GM21360 (cell line): Measurements from ENCODE around the gene POP4.
"Not testable (repeated sequence)": the region's sequence is repeated elsewhere in the genome, so short reads cannot be mapped to it uniquely, and the experiment has no call there.

Experiments
- ATAC-seq: cut with Tn5 transposase; IDR thresholded peaks from one replicate; pipeline ENCODE4 v1.9.1; 2021; ENCODE audit warnings: mild to moderate bottlenecking, moderate library complexity; ENCODE audit not compliant: unreplicated experiment

Gene POP4

GRCh38 chr19:29610574-29611271 is 4.6 kb downstream of the POP4 start:
- ATAC-seq, result peak; percentile 76

GRCh38 chr19:29612121-29612520 is 6.0 kb downstream of the POP4 start:
- ATAC-seq, result no peak

GRCh38 chr19:29612801-29613595 is 6.9 kb downstream of the POP4 start:
- ATAC-seq, result no peak

- ATAC-seq, result no peak
Observed at GRCh38 chr19:29614046-29614445, 8.0 kb downstream of the POP4 start.

GRCh38 chr19:29614780-29615179 is 8.7 kb downstream of the POP4 start:
- no peak for ATAC-seq

GRCh38 chr19:29615891-29616425 is 9.9 kb downstream of the POP4 start:
- no peak for ATAC-seq

- ATAC-seq, result no peak
Observed at GRCh38 chr19:29616541-29616940, 10.5 kb downstream of the POP4 start.

GRCh38 chr19:29617366-29618266 is 11.5 kb downstream of the POP4 start:
- no peak for ATAC-seq

GRCh38 chr19:29618434-29618833 is 12.4 kb downstream of the POP4 start:
- ATAC-seq, result no peak

- no peak for ATAC-seq
Observed at GRCh38 chr19:29618871-29619270, 12.8 kb downstream of the POP4 start.

GRCh38 chr19:29620931-29621351 is 14.9 kb downstream of the POP4 start:
- ATAC-seq, result no peak

GRCh38 chr19:29622166-29623070 is 16.3 kb downstream of the POP4 start:
- ATAC-seq, result no peak

- ATAC-seq, result no peak
Observed at GRCh38 chr19:29623726-29624488, 17.8 kb downstream of the POP4 start.

GRCh38 chr19:29624489-29625185 is 18.6 kb downstream of the POP4 start:
- ATAC-seq, result no peak

GRCh38 chr19:29625186-29625651 is 19.1 kb downstream of the POP4 start:
- no peak for ATAC-seq

- no peak for ATAC-seq
Observed at GRCh38 chr19:29626386-29626785, 20.3 kb downstream of the POP4 start.

- ATAC-seq, result not testable (repeated sequence)
Observed at GRCh38 chr19:29626832-29627231, 20.7 kb downstream of the POP4 start.

- ATAC-seq, result no peak
Observed at GRCh38 chr19:29628661-29629385, 22.7 kb downstream of the POP4 start.
